Peyer's patch (tissue), 4 donors: ENCODE measurements around the gene RBMS1.

Source experiments
- POLR2A ChIP-seq, 2 donors: fragments of 450-650 bp; IDR thresholded peaks; one replicate each; pipeline ENCODE4 v1.5.1; 2017; ENCODE audit warnings: antibody characterized with exemption in 2 of 2, mild to moderate bottlenecking in 2 of 2, moderate library complexity in 2 of 2
- TF ChIP-seq, protein P1 (sequence below), 6 experiments: fragments of 450-650 bp in 4 of 6; fragments of 200-600 bp in 2 of 6; sonication (generic) in 1 of 6; IDR thresholded peaks; one replicate each; pipeline ENCODE4 v1.5.1; 2017 to 2019; ENCODE audit warnings: antibody characterized with exemption in 6 of 6, mild to moderate bottlenecking in 3 of 6, moderate library complexity in 1 of 6

DNA sequence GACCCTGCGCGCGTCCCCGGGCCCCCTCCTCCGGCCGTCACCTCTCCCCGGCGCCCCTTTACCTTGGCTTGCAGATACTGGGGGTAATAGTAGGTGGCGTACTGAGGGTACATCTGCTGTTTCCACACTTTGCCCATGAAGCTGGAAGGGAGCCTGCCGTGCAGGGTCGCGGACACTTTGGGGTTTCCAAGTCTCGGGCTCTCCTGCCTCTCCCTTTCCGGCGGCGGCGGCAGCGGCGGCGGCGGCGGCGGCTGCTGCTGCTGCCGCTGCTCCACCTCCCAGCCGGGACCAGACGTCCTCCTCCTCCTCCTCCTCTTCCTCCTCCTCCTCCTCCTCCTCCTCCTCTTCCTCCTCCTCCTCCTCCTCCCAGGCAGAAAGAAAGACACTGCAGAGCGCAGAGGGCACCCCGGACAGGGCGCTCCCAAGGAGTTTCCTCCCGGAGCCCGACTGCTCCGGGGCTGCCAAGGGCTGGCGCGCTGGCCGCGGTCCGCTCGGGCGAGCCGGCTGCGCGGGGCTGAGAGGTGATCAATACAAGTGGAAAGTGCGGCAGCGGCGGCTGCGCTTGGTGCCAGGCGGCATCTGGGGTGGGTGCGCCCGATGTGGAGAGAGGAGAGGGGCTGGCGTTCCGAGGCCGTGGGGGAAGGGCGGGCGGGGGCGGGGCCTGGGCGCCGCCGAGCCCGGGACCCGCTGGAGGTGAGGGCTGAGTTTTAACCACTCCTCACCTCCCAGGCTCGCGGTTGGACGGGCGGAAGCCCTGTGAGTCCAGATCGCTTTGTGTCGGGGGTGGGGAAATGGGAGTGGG lies at the start of gene RBMS1:
- TF ChIP-seq, protein P1, sequence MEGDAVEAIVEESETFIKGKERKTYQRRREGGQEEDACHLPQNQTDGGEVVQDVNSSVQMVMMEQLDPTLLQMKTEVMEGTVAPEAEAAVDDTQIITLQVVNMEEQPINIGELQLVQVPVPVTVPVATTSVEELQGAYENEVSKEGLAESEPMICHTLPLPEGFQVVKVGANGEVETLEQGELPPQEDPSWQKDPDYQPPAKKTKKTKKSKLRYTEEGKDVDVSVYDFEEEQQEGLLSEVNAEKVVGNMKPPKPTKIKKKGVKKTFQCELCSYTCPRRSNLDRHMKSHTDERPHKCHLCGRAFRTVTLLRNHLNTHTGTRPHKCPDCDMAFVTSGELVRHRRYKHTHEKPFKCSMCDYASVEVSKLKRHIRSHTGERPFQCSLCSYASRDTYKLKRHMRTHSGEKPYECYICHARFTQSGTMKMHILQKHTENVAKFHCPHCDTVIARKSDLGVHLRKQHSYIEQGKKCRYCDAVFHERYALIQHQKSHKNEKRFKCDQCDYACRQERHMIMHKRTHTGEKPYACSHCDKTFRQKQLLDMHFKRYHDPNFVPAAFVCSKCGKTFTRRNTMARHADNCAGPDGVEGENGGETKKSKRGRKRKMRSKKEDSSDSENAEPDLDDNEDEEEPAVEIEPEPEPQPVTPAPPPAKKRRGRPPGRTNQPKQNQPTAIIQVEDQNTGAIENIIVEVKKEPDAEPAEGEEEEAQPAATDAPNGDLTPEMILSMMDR (IDR thresholded peaks at IDR 0.05) = no peak
- TF ChIP-seq POLR2A (IDR thresholded peaks at IDR 0.05) = no peak
